Ovary (tissue), 10 donors: Measurements from ENCODE around the gene PTCHD1. TPM values are rescaled to one million over a fixed set of nuclear protein-coding genes. Genes with fewer than 3 reads are reported as not detected.
A peak's percentile ranks its signal among the peaks of the same experiment; 100 is the strongest.

Source experiments
- DNase-seq, 5 donors: peaks; one replicate each; pipeline ENCODE4 v3.0.0-alpha.2; 2019 to 2020
- H3K27ac ChIP-seq, 2 donors: fragments of 200-600 bp; one replicate each; pipeline versions ENCODE4 v1.5.1 to v1.8.0; 2019 to 2022
- H3K27me3 ChIP-seq: fragments of 200-600 bp; one replicate; pipeline ENCODE4 v1.8.0; 2022
- H3K36me3 ChIP-seq: fragments of 200-600 bp; sonication (generic); one replicate; pipeline ENCODE4 v1.5.1; 2019
- H3K4me1 ChIP-seq: one replicate; pipeline ENCODE4 v1.8.1; 2013; ENCODE audit warnings: mild to moderate bottlenecking, moderate library complexity; ENCODE audit not compliant: insufficient read depth
- H3K4me3 ChIP-seq: fragments of 200-600 bp; sonication (generic); one replicate; pipeline ENCODE4 v1.5.1; 2017
- H3K9me3 ChIP-seq, 2 donors: fragments of 200-600 bp in 1 of 2; sonication (generic) in 1 of 2; one replicate each; pipeline versions ENCODE4 v1.5.1 to v1.8.1; 2013 to 2019; ENCODE audit warnings: mild to moderate bottlenecking in 1 of 2, moderate library complexity in 1 of 2
- EP300 ChIP-seq: sonication (generic); formaldehyde crosslinking; IDR thresholded peaks from one replicate; pipeline ENCODE4 v1.6.1; 2017; ENCODE audit warnings: antibody characterized with exemption
- POLR2A ChIP-seq: fragments of 450-650 bp; IDR thresholded peaks from one replicate; pipeline ENCODE4 v1.6.1; 2017; ENCODE audit warnings: antibody characterized with exemption, mild to moderate bottlenecking, moderate library complexity
- WGBS, 3 donors: extraction: QIAGEN DNeasy Blood & Tissue Kit in 1 of 3; methylation state at CpG; one replicate each; pipeline versions ENCODE4 v1.1.5 to v1.1.7; 2013 to 2017; 5-methylcytosine and 5-hydroxymethylcytosine counted together
- intact Hi-C, 4 donors: fragments of 100-400 bp; cut with DNase I; formaldehyde crosslinking; loops; one replicate each; pipeline versions ENCODE4 v1.11.0 to v1.15.1; 2022 to 2023
- long read RNA-seq, 3 donors: library from polyadenylated mRNA in 2 of 3; unstranded in 2 of 3; transcript quantifications; one replicate each; pipeline ENCODE4 v2.0.0 and lab custom pipeline, GENCODE V29; 2021 to 2026
- polyA plus RNA-seq, 2 donors: library from polyadenylated mRNA; stranded (reverse); fragments of 200-250 nt in 1 of 2; fragments of 350-450 nt in 1 of 2; fragmentation: Illumina TruSeq in 1 of 2; extraction: RNeasy Lipid Tissue Mini Kit (QIAGEN cat#74804) in 1 of 2; gene quantifications; one replicate each; pipeline ENCODE4 v1.2.3, GENCODE V29; 2013 to 2014
- total RNA-seq, 7 donors: library from RNA; depleted of rRNA in 2 of 7; stranded (reverse); fragments of >200 nt in 2 of 7; fragmentation: NEBNext Ultra II Directional in 3 of 7; extraction: Animal tissue kit (Norgen Biotek cat#: 25700) in 3 of 7; gene quantifications; one replicate each; pipeline versions ENCODE4 v1.1.0 to v1.2.4, GENCODE V29; 2016 to 2023
- TF ChIP-seq, protein P1 (sequence below), 3 donors: fragments of 450-650 bp in 2 of 3; fragments of 200-600 bp in 1 of 3; IDR thresholded peaks; one replicate each; pipeline versions ENCODE4 v1.5.1 to v1.8.0; 2016 to 2022; ENCODE audit warnings: antibody characterized with exemption in 3 of 3, mild to moderate bottlenecking in 1 of 3
- donor health status: DM: no; HTN: no; CAD: no; lungs with moderate emphysema.
- donor health status: DM: no; HTN: no; CAD: no.
- donor health status: Bipolar disorder and iron deficiency.
- donor health status: DM: yes; HTN: yes; CAD: no.
- donor health status: DM: no; HTN: no; CAD: no.
- donor health status: DM: yes; HTN: yes; CAD: no.

The PTCHD1 gene
- under 1 TPM in 4 of 7 donors, not detected in 3; under 0.01 to 0.18 (median 0.01) TPM for total RNA-seq
- polyA plus RNA-seq, result 1 to 10 TPM in 1 of 2 donors, under 1 TPM in 1; 0.04 to 1.0 TPM
- long read RNA-seq, donor 1, result 0 reads
- long read RNA-seq, donor 2, full-length matches to known transcripts, result 1 of 1 reads
- long read RNA-seq, donor 2, partial matches to known transcripts, result 0 of 1 reads
- long read RNA-seq, donor 2, other reads (novel, unspliced or antisense), result 0 of 1 reads
- long read RNA-seq, donor 3, result 0 reads

DNA sequence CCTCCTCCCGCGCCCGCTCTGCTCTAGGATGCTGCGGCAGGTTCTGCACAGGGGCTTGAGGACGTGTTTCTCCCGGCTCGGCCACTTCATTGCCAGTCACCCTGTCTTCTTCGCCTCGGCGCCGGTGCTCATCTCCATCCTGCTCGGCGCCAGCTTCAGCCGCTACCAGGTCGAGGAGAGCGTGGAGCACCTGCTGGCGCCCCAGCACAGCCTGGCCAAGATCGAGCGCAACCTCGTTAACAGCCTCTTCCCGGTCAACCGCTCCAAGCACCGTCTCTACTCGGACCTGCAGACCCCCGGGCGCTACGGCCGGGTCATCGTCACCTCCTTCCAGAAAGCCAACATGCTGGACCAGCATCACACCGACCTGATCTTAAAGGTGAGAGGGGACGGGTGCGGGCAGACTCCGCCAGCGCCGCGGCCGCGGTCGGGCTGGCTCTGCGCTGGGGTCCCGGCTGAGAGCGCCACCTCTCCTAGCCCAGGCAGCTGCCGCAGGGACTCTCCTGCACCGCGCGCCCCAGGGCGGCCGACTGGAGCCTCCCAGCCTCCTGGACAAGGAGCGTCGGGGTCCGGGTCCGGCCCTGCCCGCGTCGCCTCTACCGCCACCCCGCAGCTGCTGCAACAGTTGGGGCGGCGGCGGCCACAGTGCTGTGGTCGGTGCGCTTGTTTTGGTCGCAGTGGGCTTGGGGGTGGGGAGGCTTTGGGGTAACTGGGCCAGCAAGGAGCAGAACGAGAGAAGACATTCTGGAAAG lies at the start of gene PTCHD1:
PTCHD1 (plus strand) TSS at position 2 of the 752 bp plus-strand sequence; CDS start at position 29, 27 bp downstream.
- H3K4me3 ChIP-seq, result peak within 1 kb of the TSS; percentile 29
- H3K27ac ChIP-seq, result no peak within 1 kb of the TSS
- no peaks in the 10 kb centered on the region for H3K27me3 ChIP-seq
- H3K9me3 ChIP-seq, result no peaks in the 10 kb centered on the region
- TF ChIP-seq, protein P1, sequence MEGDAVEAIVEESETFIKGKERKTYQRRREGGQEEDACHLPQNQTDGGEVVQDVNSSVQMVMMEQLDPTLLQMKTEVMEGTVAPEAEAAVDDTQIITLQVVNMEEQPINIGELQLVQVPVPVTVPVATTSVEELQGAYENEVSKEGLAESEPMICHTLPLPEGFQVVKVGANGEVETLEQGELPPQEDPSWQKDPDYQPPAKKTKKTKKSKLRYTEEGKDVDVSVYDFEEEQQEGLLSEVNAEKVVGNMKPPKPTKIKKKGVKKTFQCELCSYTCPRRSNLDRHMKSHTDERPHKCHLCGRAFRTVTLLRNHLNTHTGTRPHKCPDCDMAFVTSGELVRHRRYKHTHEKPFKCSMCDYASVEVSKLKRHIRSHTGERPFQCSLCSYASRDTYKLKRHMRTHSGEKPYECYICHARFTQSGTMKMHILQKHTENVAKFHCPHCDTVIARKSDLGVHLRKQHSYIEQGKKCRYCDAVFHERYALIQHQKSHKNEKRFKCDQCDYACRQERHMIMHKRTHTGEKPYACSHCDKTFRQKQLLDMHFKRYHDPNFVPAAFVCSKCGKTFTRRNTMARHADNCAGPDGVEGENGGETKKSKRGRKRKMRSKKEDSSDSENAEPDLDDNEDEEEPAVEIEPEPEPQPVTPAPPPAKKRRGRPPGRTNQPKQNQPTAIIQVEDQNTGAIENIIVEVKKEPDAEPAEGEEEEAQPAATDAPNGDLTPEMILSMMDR (IDR thresholded peaks at IDR 0.05), result no peak
- TF ChIP-seq EP300 (no peak), POLR2A (no peak)
- H3K36me3 ChIP-seq, result no peaks in the 10 kb centered on the region
- intact Hi-C loops, result no loop called here
- no peaks in the 10 kb centered on the region for H3K4me1 ChIP-seq
- 34 to 42% (median 39%) methylated on average over 58 to 64 of the region's 64 CpGs for WGBS, 3 donors
- no peak for DNase-seq

- Histone ChIP-seq H3K27me3 (no peaks in the 10 kb centered on the region), H3K4me1 (no peaks in the 10 kb centered on the region), H3K27ac (no peak overlapping the region), H3K4me3 (no peak overlapping the region), H3K36me3 (no peaks in the 10 kb centered on the region), H3K9me3 (no peaks in the 10 kb centered on the region)
- WGBS, 3 donors, result 81 to 84% (median 82%) methylated on average over 5 of the region's 5 CpGs
- TF ChIP-seq POLR2A, result no peak
- TF ChIP-seq, protein P1 (IDR thresholded peaks at IDR 0.05), result no peak
- TF ChIP-seq EP300, result no peak
- intact Hi-C loops, result no loop called here
- no peak for DNase-seq
Measured at GRCh38 chrX:23286731-23287130, 47.9 kb upstream of the PTCHD1 start.

- Histone ChIP-seq H3K4me3 (no peak overlapping the region), H3K27me3 (no peaks in the 10 kb centered on the region), H3K4me1 (no peaks in the 10 kb centered on the region), H3K36me3 (no peaks in the 10 kb centered on the region), H3K9me3 (no peaks in the 10 kb centered on the region), H3K27ac (no peak overlapping the region)
- WGBS, 3 donors, result 66 to 69% (median 67%) methylated on average over 5 of the region's 5 CpGs
- intact Hi-C loops, result no loop called here
- no peak for DNase-seq
- TF ChIP-seq, protein P1 (IDR thresholded peaks at IDR 0.05), result no peak
- no peak for TF ChIP-seq POLR2A
Measured at GRCh38 chrX:23287191-23287725, 47.4 kb upstream of the PTCHD1 start.

GRCh38 chrX:23292354-23292987 lies 42.2 kb upstream of the PTCHD1 start:
- Histone ChIP-seq H3K27me3 (no peaks in the 10 kb centered on the region), H3K27ac (no peak overlapping the region), H3K9me3 (no peaks in the 10 kb centered on the region), H3K4me1 (no peaks in the 10 kb centered on the region), H3K36me3 (no peaks in the 10 kb centered on the region), H3K4me3 (no peak overlapping the region)
- TF ChIP-seq EP300 (no peak), POLR2A (no peak)
- TF ChIP-seq, protein P1 (IDR thresholded peaks at IDR 0.05), result no peak
- WGBS, 3 donors, result 50 to 55% (median 52%) methylated on average over 8 of the region's 8 CpGs
- DNase-seq, result no peak
- intact Hi-C loops, result no loop called here
